Fibroblast of skin of right quadriceps (primary cell): Measurements from ENCODE around the gene DYNC1LI1.

ENCODE experiments used
- DNase-seq: peaks from one replicate; pipeline ENCODE4 v3.0.0-alpha.2; 2013

Gene DYNC1LI1

GRCh38 chr3:32487781-32488473, 82.7 kb downstream of the DYNC1LI1 start:
- no peak for DNase-seq

DNA sequence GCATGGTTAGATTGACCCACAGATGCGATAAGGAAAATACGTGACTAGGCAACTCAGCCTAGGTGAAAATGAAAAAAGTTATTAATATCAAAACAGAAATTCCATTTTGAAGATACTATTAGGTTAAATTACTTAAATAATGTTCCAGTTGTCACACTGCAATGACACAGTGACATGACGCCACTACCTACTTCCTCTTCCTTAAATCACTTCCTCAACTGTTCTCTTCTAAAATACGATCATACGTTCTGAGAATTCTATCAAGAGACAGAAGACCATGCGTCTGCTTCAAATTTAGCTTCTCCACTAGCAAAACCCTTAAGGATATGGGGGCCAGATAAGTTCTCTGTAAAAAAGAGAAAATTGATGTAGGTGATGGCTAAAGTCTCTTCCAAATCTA, 86.2 kb downstream of the DYNC1LI1 start:
- DNase-seq: no peak

DNA sequence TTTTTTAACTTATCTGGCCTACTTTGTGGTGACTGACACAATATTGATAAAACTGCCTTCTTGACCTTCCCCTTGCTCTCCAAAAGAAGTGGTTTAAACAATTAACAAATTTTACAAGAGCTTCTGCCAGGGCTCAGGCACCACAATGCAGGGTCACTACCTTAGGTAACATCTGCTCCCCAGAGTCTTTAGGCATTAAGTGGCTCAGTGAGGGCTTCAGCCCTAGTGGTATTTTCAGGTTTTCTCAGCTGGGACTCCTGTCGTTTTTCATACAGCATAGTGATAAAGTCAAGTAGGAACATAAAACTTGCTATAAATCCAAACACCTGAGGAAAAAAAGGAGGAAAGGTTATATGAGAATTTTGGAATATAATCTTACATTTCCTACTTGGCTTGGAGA, 86.9 kb downstream of the DYNC1LI1 start:
- DNase-seq: no peak

DNA sequence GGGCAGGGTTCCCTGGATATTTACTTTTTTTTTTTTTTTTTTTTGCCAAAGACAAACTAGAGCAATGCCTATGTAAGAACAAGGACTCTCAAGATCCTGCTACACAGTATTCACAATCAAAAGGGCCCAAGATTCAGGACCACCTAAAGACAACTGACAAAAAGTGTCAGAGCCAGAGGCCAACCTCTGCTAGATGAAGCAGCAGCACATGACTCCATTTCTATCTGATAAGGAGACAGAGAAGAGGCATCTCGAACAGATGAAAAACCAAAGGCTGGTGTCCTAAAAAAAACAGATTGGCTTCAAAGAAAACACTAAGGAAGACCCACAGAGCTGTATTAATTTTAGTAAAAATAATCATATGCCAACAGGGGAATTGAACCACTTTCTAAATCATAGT, 88.0 kb downstream of the DYNC1LI1 start:
- DNase-seq: no peak

GRCh38 chr3:32481791-32482631, 88.6 kb downstream of the DYNC1LI1 start:
- DNase-seq: no peak

- DNase-seq: no peak
Observed at GRCh38 chr3:32480604-32481003, 90.1 kb downstream of the DYNC1LI1 start.
